ENCODE data around the gene AP1M2. TPM values are rescaled to one million over a fixed set of nuclear protein-coding genes. Genes with fewer than 3 reads are reported as not detected.

Gene AP1M2
- total and polyA plus RNA-seq, 2 donors from 2014 or later: 74.1 to 232 TPM

DNA sequence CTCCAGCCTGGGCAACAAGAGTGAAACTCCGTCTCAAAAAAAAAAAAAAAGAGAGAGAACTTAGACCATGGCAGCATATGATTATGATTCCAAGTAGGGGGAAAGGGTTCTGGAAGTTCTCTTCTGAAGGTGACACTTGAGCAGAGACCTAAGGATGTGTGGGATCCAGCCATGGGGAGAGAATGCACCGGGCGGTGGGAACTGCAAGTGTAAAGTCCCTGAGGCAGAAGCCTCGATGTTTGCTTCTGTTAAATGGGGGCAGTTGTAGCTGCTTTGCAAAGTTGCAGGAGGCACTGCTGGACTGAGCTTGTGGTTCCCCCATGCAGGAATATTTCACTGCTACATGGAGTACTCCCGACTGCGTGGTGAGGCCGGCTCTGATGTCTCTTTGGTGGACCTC, 47.3 kb upstream of the AP1M2 start:
- intact Hi-C loops (cut with DNase I): no loop called here
- H3K9me3 ChIP-seq (ENCODE audit: control insufficient read depth in 2 of 3, insufficient read depth in 1 of 3, low read length in 3 of 3): no peaks in the 10 kb centered on the region
- no peak for DNase-seq
- FAIRE-seq: no peak
- H3K27me3 ChIP-seq (ENCODE audit: control insufficient read depth, insufficient read depth, low read length): no peaks in the 10 kb centered on the region
- no peak overlapping the region for H3K9ac ChIP-seq (ENCODE audit: low read length in 3 of 3)
- no peaks in the 10 kb centered on the region for H3K4me1 ChIP-seq (ENCODE audit: control insufficient read depth in 2 of 3, insufficient read depth in 2 of 3, low read depth in 1 of 3, low read length in 3 of 3)
- TF ChIP-seq, protein P1, sequence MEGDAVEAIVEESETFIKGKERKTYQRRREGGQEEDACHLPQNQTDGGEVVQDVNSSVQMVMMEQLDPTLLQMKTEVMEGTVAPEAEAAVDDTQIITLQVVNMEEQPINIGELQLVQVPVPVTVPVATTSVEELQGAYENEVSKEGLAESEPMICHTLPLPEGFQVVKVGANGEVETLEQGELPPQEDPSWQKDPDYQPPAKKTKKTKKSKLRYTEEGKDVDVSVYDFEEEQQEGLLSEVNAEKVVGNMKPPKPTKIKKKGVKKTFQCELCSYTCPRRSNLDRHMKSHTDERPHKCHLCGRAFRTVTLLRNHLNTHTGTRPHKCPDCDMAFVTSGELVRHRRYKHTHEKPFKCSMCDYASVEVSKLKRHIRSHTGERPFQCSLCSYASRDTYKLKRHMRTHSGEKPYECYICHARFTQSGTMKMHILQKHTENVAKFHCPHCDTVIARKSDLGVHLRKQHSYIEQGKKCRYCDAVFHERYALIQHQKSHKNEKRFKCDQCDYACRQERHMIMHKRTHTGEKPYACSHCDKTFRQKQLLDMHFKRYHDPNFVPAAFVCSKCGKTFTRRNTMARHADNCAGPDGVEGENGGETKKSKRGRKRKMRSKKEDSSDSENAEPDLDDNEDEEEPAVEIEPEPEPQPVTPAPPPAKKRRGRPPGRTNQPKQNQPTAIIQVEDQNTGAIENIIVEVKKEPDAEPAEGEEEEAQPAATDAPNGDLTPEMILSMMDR (IDR thresholded peaks at IDR 0.05; ENCODE audit: borderline replicate concordance, extremely low read depth, insufficient read depth): no peak
- no peak overlapping the region for H3K4me3 ChIP-seq (ENCODE audit: low read length in 3 of 3)
- peaks cover 2 to 42% (median 23%) of the 10 kb centered on the region in 3 donors for H3K36me3 ChIP-seq (ENCODE audit: control insufficient read depth in 2 of 3, insufficient read depth in 3 of 3, low read length in 3 of 3)
- no peak overlapping the region for H3K27ac ChIP-seq (ENCODE audit: low read depth in 2 of 2, low read length in 2 of 2)

DNA sequence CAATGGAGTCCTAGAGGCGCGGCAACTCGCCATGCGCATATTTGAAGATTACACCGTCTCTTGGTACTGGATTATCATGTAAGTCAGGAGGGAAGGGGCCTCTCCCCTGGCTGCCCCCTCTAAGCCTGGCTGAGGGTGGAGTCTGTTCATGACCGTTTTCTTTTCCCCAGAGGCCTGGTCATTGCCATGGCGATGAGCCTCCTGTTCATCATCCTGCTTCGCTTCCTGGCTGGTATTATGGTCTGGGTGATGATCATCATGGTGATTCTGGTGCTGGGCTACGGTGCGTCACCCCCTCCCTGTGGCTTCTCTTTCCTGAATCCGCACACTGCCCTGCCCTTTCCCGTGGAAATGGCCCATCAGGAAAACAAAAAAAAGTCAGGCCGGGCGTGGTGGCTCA, 44.8 kb upstream of the AP1M2 start:
- Histone ChIP-seq H3K9ac (ENCODE audit: low read length in 3 of 3) (no peak overlapping the region), H3K27ac (ENCODE audit: low read depth in 2 of 2, low read length in 2 of 2) (no peak overlapping the region), H3K36me3 (ENCODE audit: control insufficient read depth in 2 of 3, insufficient read depth in 3 of 3, low read length in 3 of 3) (peaks cover 7 to 32% (median 24%) of the 10 kb centered on the region in 3 donors), H3K4me3 (ENCODE audit: low read length in 3 of 3) (no peak overlapping the region), H3K4me1 (ENCODE audit: control insufficient read depth in 2 of 3, insufficient read depth in 2 of 3, low read depth in 1 of 3, low read length in 3 of 3) (peaks cover 0 to 4% (median 0%) of the 10 kb centered on the region in 3 donors), H3K27me3 (ENCODE audit: control insufficient read depth, insufficient read depth, low read length) (no peaks in the 10 kb centered on the region), H3K9me3 (ENCODE audit: control insufficient read depth in 2 of 3, insufficient read depth in 1 of 3, low read length in 3 of 3) (no peaks in the 10 kb centered on the region)
- intact Hi-C loops (cut with DNase I): no loop called here
- TF ChIP-seq, protein P1 (IDR thresholded peaks at IDR 0.05; ENCODE audit: borderline replicate concordance, extremely low read depth, insufficient read depth): no peak
- FAIRE-seq (no peak), DNase-seq (no peak)

DNA sequence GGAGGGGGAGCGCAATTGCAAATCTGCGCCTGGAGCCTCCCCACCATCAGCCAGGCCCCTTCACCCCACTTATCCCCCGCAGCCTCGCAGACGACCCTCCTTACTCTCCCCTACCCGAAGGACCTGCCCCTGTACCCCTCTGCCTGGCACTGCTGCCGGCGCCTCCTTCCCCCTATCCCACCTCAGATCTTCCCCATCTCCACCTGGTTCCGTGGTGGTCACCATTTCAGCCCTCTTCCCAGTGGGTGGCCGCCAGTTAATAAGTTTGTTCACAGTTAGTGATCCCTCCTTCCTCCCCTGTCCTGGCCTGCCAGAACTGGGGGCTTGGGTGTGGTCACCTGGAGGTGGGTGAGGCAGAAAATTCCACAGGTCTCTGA, 38.6 kb upstream of the AP1M2 start:
- H3K27me3 ChIP-seq (ENCODE audit: control insufficient read depth, insufficient read depth, low read length): no peaks in the 10 kb centered on the region
- H3K36me3 ChIP-seq (ENCODE audit: control insufficient read depth in 2 of 3, insufficient read depth in 3 of 3, low read length in 3 of 3): peaks cover 5 to 8% (median 7%) of the 10 kb centered on the region in 3 donors
- H3K9me3 ChIP-seq (ENCODE audit: control insufficient read depth in 2 of 3, insufficient read depth in 1 of 3, low read length in 3 of 3): no peaks in the 10 kb centered on the region
- H3K27ac ChIP-seq (ENCODE audit: low read depth in 2 of 2, low read length in 2 of 2): peak overlapping the region; percentile 83 to 90
- TF ChIP-seq, protein P1 (IDR thresholded peaks at IDR 0.05; ENCODE audit: borderline replicate concordance, extremely low read depth, insufficient read depth): no peak
- H3K4me3 ChIP-seq (ENCODE audit: low read length in 3 of 3): peak overlapping the region; percentile 54 to 72 (median 61)
- intact Hi-C loops (cut with DNase I): no loop called here
- H3K9ac ChIP-seq (ENCODE audit: low read length in 3 of 3): peak overlapping the region; percentile 20 to 85 (median 84)
- FAIRE-seq: no peak
- peaks cover 0 to 8% (median 0%) of the 10 kb centered on the region in 3 donors for H3K4me1 ChIP-seq (ENCODE audit: control insufficient read depth in 2 of 3, insufficient read depth in 2 of 3, low read depth in 1 of 3, low read length in 3 of 3)
- peak in 3 of 5 donors; percentile 14 to 52 (median 45) for DNase-seq
